Prostate gland (tissue), 2 donors: ENCODE measurements around the gene FGF22. TPM values are rescaled to one million over a fixed set of nuclear protein-coding genes. Genes with fewer than 3 reads are reported as not detected.

Source experiments
- DNase-seq: peaks from one replicate; pipeline ENCODE4 v3.0.0-alpha.2; 2019; ENCODE audit warnings: low spot score
- H3K27ac ChIP-seq, 2 donors: fragments of 200-600 bp; sonication (generic); 2 replicates each; pipeline ENCODE4 v1.5.1; 2017 to 2019
- H3K27me3 ChIP-seq: fragments of 200-600 bp; sonication (generic); replicated peaks from 2 replicates; pipeline ENCODE4 v1.5.1; 2019; ENCODE audit not compliant: insufficient read depth
- H3K36me3 ChIP-seq, 2 donors: fragments of 200-600 bp; sonication (generic); 1 replicate in 1 of 2; 2 replicates in 1 of 2; pipeline versions ENCODE4 v1.5.1 to v1.8.1; 2017 to 2019
- H3K4me1 ChIP-seq: fragments of 200-600 bp; sonication (generic); replicated peaks from 2 replicates; pipeline ENCODE4 v1.5.1; 2019
- H3K4me3 ChIP-seq, 2 donors: fragments of 200-600 bp; sonication (generic); 2 replicates each; pipeline ENCODE4 v1.5.1; 2017 to 2019
- H3K9me3 ChIP-seq: fragments of 200-600 bp; sonication (generic); 2 replicates; pipeline ENCODE4 v1.5.1; 2017
- POLR2A ChIP-seq: fragments of 450-650 bp; IDR thresholded peaks from one replicate; pipeline ENCODE4 v1.6.1; 2016; ENCODE audit warnings: antibody characterized with exemption, mild to moderate bottlenecking
- POLR2AphosphoS5 ChIP-seq: sonication (generic); formaldehyde crosslinking; IDR thresholded peaks from one replicate; pipeline ENCODE4 v1.6.1; 2017; ENCODE audit warnings: antibody characterized with exemption
- WGBS: methylation state at CpG from one replicate; pipeline ENCODE4 v1.1.5; 2018; 5-methylcytosine and 5-hydroxymethylcytosine counted together
- intact Hi-C: fragments of 100-400 bp; cut with DNase I; formaldehyde crosslinking; loops from one replicate; pipeline ENCODE4 v1.14.2; 2022
- total RNA-seq, 2 donors: library from RNA; depleted of rRNA; stranded (reverse); fragments of >200 nt; gene quantifications; one replicate each; pipeline ENCODE4 v1.1.0, GENCODE V29; 2016
- TF ChIP-seq, protein P1 (sequence below), 4 experiments: fragments of 200-600 bp in 2 of 4; fragments of 450-650 bp in 2 of 4; sonication (generic) in 2 of 4; IDR thresholded peaks; 1 replicate in 3 of 4; 2 replicates in 1 of 4; pipeline ENCODE4 v1.5.1; 2016 to 2019; ENCODE audit warnings: antibody characterized with exemption in 4 of 4, mild to moderate bottlenecking in 2 of 4, moderate library complexity in 2 of 4

FGF22 gene
- total RNA-seq, 2 donors from 2014 or later = 4.4 TPM; not detected in 1

DNA sequence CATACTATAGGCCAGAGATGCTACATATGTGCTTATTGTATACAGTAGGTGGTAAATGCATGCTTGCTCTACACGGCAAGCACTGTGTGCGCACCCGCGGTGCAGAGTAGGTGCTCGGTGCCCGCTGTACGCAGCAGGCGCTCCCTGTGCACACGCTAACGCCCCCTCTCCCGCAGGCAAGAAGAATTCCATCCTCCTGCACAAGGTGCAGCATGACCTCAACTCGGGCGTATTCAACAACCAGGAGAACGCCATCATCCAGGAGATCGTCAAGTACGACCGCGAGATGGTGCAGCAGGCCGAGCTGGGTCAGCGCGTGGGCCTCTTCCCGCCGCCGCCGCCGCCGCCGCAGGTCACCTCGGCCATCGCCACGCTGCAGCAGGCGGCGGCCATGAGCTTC lies 24.1 kb upstream of the FGF22 start:
- H3K36me3 ChIP-seq = peaks cover 0 to 15% of the 10 kb centered on the region in 2 donors
- no peaks in the 10 kb centered on the region for H3K9me3 ChIP-seq
- no peaks in the 10 kb centered on the region for H3K4me1 ChIP-seq
- WGBS = 24% methylated on average over 33 of the region's 33 CpGs
- no peak overlapping the region for H3K4me3 ChIP-seq
- intact Hi-C loops = no loop called here
- no peak overlapping the region for H3K27ac ChIP-seq
- TF ChIP-seq, protein P1, sequence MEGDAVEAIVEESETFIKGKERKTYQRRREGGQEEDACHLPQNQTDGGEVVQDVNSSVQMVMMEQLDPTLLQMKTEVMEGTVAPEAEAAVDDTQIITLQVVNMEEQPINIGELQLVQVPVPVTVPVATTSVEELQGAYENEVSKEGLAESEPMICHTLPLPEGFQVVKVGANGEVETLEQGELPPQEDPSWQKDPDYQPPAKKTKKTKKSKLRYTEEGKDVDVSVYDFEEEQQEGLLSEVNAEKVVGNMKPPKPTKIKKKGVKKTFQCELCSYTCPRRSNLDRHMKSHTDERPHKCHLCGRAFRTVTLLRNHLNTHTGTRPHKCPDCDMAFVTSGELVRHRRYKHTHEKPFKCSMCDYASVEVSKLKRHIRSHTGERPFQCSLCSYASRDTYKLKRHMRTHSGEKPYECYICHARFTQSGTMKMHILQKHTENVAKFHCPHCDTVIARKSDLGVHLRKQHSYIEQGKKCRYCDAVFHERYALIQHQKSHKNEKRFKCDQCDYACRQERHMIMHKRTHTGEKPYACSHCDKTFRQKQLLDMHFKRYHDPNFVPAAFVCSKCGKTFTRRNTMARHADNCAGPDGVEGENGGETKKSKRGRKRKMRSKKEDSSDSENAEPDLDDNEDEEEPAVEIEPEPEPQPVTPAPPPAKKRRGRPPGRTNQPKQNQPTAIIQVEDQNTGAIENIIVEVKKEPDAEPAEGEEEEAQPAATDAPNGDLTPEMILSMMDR (IDR thresholded peaks at IDR 0.05) = no peak
- TF ChIP-seq POLR2A (no peak), POLR2AphosphoS5 (no peak)
- no peaks in the 10 kb centered on the region for H3K27me3 ChIP-seq
- no peak for DNase-seq

DNA sequence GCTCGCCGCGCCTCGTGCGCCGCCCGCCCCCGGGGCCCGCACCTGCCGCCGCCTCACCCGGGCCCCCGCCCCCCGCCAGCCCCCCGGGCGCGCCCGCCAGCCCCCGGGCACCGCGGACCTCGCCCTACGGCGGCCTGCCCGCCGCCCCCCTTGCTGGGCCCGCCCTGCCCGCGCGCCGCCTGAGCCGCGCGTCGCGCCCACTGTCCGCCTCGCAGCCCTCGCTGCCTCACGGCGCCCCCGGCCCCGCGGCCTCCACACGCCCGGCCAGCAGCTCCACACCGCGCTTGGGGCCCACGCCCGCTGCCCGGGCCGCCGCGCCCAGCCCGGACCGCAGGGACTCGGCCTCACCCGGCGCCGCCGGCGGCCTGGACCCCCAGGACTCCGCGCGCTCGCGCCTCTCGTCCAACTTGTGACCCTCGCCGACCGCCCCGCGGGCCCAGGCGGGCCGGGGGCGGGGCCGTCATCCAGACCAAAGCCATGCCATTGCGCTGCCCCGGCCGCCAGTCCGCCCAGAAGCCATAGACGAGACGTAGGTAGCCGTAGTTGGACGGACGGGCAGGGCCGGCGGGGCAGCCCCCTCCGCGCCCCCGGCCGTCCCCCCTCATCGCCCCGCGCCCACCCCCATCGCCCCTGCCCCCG lies 23.5 kb upstream of the FGF22 start:
- no peak for TF ChIP-seq POLR2A
- TF ChIP-seq, protein P1 (IDR thresholded peaks at IDR 0.05) = no peak
- TF ChIP-seq POLR2AphosphoS5 = no peak
- Histone ChIP-seq H3K27me3 (no peaks in the 10 kb centered on the region), H3K36me3 (peaks cover 0 to 21% of the 10 kb centered on the region in 2 donors), H3K4me3 (no peak overlapping the region), H3K27ac (no peak overlapping the region), H3K4me1 (no peaks in the 10 kb centered on the region), H3K9me3 (no peaks in the 10 kb centered on the region)
- DNase-seq = no peak
- WGBS = 37% methylated on average over 28 of the region's 97 CpGs
- intact Hi-C loops = no loop called here

DNA sequence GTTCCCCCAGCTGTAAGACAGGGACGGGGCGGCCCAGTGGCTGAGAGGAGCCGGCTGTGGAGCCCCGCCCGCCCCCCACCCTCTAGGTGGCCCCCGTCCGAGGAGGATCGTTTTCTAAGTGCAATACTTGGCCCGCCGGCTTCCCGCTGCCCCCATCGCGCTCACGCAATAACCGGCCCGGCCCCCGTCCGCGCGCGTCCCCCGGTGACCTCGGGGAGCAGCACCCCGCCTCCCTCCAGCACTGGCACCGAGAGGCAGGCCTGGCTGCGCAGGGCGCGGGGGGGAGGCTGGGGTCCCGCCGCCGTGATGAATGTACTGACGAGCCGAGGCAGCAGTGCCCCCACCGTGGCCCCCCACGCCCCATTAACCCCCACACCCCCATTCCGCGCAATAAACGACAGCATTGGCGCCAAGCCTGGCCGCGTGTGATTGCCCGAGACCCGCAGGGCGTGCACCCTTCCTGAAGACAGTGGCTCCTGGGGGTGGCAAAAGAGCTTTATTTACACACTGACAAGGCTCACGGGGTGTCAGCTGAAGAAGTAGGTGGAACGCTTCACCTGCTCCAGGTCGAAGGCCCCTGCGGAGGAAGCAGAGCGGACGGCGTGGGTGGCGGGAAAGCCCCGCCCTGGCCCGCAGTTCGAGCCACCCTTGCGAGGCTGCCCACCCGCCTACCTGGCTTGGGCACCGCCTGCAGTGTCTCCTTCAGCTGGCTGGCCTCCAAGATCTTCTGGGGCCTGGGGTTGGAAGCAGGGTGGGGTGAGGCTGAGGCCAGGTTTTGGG lies 22.7 kb upstream of the FGF22 start:
- no peak overlapping the region for H3K4me3 ChIP-seq
- TF ChIP-seq POLR2A = no peak
- TF ChIP-seq, protein P1 (IDR thresholded peaks at IDR 0.05) = no peak
- TF ChIP-seq POLR2AphosphoS5 = no peak
- WGBS = 70% methylated on average over 51 of the region's 58 CpGs
- no peaks in the 10 kb centered on the region for H3K9me3 ChIP-seq
- no peaks in the 10 kb centered on the region for H3K27me3 ChIP-seq
- DNase-seq = no peak
- intact Hi-C loops = no loop called here
- H3K36me3 ChIP-seq = peaks cover 0 to 22% of the 10 kb centered on the region in 2 donors
- no peaks in the 10 kb centered on the region for H3K4me1 ChIP-seq
- no peak overlapping the region for H3K27ac ChIP-seq

DNA sequence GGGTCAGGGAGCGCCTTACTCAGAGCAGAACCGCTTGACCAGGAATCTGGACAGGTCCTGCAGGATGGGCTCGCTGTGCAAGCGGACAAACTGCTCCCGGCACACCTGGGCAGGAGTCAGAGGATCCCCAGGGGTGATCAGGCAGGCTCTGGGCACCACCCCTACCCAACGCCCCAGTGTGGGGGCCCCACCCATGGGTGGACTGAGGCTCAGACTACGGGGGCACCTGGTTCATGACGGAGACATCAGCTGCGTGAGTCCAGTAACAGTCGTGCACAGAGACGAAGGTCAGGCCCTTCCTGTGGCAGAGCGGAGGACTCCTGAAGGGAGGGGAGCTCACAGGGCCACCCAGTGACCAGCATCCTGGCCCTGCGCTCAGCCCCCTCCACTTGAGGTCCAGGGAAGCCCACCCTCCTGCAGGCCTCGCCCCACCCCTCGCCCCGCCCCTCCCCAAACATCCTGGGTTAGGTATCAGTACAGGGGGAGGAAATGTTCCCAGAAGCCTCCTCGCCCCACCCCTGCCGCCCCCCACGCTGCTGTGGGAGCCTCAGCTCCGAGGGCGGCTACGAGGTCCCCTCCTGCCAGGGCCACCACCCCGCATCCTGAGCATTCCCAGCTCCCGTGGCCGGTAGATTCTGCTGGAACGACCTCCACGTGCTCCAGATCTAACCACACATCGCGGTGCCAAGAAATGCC lies 22.0 kb upstream of the FGF22 start:
- Histone ChIP-seq H3K4me3 (no peak overlapping the region), H3K27ac (no peak overlapping the region), H3K36me3 (peaks cover 0 to 22% of the 10 kb centered on the region in 2 donors), H3K9me3 (no peaks in the 10 kb centered on the region), H3K27me3 (no peaks in the 10 kb centered on the region), H3K4me1 (no peaks in the 10 kb centered on the region)
- 83% methylated on average over 28 of the region's 29 CpGs for WGBS
- DNase-seq = no peak
- no peak for TF ChIP-seq POLR2AphosphoS5
- TF ChIP-seq POLR2A = no peak
- TF ChIP-seq, protein P1 (IDR thresholded peaks at IDR 0.05) = no peak
- intact Hi-C loops = no loop called here
